ENCODE data around the gene CDH4.

Gene CDH4

DNA sequence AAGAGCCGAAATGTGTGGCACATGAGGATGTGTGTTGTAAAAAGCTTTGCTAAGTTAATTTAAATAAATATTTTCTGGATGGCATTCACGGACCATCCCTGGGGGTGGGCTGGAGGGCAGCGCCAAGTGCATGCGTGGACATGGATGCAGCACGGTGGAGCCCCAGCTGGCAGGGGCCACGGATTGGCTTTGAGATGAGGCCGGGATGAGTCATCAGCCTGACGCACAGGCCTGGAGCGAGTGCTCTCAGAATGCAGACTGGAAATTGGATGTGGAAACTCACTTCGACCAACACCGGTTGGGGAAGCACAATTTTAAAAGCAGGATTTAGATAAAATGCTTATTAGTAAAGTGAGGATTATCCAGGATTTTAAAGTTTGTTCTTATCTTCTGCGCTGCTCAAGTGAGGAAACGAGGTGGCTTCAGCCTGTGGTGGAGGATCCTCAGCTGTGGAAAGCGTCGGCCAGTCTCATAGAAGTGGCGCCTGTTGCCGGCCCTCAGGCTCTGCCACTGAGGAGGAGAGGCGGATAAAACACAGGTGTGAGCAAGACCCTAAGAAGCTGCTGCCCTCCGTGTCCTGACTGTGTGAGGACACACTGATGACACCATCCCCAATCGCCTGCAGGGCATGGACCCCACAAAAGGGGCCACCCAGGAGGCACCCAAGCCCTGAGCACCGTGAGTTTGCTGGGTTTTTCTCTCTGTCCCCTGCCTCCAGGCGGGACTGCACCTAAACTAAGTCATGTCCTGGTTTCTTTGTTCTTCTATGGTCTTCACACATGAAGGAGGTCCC, 279.7 kb downstream of the CDH4 start:
- in situ Hi-C loops (cut with MboI; ENCODE audit: low sequenced_read_pairs) = no loop called here
- Histone ChIP-seq H3K9me3 (no peaks in the 10 kb centered on the region), H3K36me3 (replicated peaks) (no peaks in the 10 kb centered on the region), H3K4me1 (no peaks in the 10 kb centered on the region), H3K4me3 (no peak overlapping the region), H3K27me3 (ENCODE audit: low read depth) (no peaks in the 10 kb centered on the region)
- no peak for DNase-seq (ENCODE audit: low spot score in 2 of 2)

DNA sequence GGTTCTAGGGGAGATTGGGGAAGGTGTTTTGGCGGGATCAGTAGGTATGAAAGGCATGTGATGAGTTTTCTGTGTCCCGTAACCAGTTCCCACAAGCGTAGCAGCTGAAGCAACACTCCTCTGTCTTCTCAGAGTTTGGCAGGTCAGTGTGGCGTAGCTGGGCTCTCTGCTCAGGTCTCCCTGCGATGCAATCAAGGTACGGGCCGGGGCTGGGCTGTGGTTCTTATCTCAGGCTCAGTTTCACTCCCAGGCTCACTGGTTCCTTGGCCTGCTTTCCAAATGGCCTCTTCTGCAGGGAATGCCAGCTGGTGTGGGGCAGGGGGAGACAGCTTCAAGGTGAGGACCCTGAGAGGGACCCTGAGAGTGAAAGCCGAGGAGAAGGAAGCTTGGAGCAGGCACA, 280.7 kb downstream of the CDH4 start:
- Histone ChIP-seq H3K9me3 (no peaks in the 10 kb centered on the region), H3K36me3 (replicated peaks) (no peaks in the 10 kb centered on the region), H3K4me1 (no peaks in the 10 kb centered on the region), H3K4me3 (no peak overlapping the region), H3K27me3 (ENCODE audit: low read depth) (no peaks in the 10 kb centered on the region)
- in situ Hi-C loops (cut with MboI; ENCODE audit: low sequenced_read_pairs) = no loop called here
- no peak for DNase-seq (ENCODE audit: low spot score in 2 of 2)

DNA sequence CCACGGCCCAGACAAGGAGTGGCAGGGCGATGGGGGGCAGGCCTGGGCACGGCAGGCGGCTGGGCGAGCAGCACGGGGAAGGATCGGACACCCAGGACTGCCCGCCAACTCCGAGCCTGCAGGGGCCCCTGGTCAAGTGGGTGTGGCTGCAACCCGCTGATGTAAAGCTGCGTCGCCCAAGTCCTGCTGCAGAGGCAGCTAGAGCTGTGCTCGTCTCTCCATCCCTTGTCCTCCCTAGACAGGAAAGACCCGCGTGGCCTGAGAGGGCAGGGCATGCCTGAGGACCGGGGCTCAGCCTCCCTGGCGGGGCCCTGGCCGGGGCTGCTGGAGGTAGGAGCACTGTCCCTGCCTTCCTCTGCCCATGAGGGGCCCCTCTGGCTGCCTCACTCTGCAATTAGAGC, 281.2 kb downstream of the CDH4 start:
- no peaks in the 10 kb centered on the region for H3K27me3 ChIP-seq (ENCODE audit: low read depth)
- H3K9me3 ChIP-seq = no peaks in the 10 kb centered on the region
- in situ Hi-C loops (cut with MboI; ENCODE audit: low sequenced_read_pairs) = no loop called here

DNA sequence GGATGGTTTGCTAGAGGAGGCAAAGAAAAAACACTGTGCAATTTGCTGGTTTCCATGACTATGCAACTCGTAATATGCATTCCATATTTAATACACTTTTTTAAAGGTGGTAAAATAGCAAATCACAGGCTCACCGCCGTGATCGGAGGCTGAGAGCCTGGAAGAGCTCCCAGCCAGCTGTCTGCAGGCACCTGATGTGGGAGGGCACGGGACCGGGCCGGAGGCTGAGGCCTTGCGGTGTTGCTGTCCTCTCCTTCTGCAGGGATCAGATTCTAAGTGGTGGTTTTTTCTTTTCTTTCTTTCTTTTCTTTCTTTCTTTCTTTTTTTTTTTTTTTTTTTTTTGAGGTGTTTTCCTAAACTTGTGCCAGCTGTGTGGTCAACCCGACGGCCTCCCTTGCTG, 282.3 kb downstream of the CDH4 start:
- no peaks in the 10 kb centered on the region for H3K27me3 ChIP-seq (ENCODE audit: low read depth)
- in situ Hi-C loops (cut with MboI; ENCODE audit: low sequenced_read_pairs) = no loop called here
- no peak for DNase-seq (ENCODE audit: low spot score in 2 of 2)

More for the DNA sequence above, 281.2 kb downstream of the CDH4 start:
- H3K4me1 ChIP-seq = no peaks in the 10 kb centered on the region
- no peak for DNase-seq (ENCODE audit: low spot score in 2 of 2)
- no peak overlapping the region for H3K4me3 ChIP-seq
- no peaks in the 10 kb centered on the region for H3K36me3 ChIP-seq (replicated peaks)

GRCh38 chr20:61535091-61535490, 283.0 kb downstream of the CDH4 start:
- no peak for DNase-seq (ENCODE audit: low spot score in 2 of 2)
- Histone ChIP-seq H3K27me3 (ENCODE audit: low read depth) (no peaks in the 10 kb centered on the region), H3K36me3 (replicated peaks) (no peaks in the 10 kb centered on the region), H3K4me3 (no peak overlapping the region), H3K4me1 (no peaks in the 10 kb centered on the region), H3K9me3 (no peaks in the 10 kb centered on the region)
- in situ Hi-C loops (cut with MboI; ENCODE audit: low sequenced_read_pairs) = no loop called here

More for the DNA sequence above, 282.3 kb downstream of the CDH4 start:
- H3K9me3 ChIP-seq = no peaks in the 10 kb centered on the region
- H3K4me1 ChIP-seq = no peaks in the 10 kb centered on the region
- no peaks in the 10 kb centered on the region for H3K36me3 ChIP-seq (replicated peaks)
- H3K4me3 ChIP-seq = no peak overlapping the region

DNA sequence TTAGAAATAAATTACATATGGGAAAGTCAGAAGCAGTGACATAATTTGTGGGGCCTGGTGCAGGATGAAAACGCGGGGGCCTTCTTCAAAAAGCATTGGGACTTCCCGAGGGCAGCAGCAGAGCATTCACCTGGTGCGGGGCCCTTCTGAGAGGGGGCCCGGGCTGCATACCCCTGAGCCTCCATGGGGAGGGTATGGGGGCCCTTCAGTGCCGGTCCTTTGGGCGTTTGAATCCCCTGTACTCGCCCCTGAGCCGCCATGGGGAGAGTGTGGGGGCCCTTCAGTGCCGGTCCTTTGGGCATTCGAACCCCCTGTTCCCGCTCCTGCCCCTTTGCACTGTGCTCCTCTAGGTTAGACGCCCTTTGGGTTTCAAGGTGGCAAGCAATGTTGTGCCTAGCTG, 283.5 kb downstream of the CDH4 start:
- H3K4me1 ChIP-seq = no peaks in the 10 kb centered on the region
- H3K4me3 ChIP-seq = no peak overlapping the region
- in situ Hi-C loops (cut with MboI; ENCODE audit: low sequenced_read_pairs) = no loop called here
- no peak for DNase-seq (ENCODE audit: low spot score in 2 of 2)
- no peaks in the 10 kb centered on the region for H3K27me3 ChIP-seq (ENCODE audit: low read depth)
- no peaks in the 10 kb centered on the region for H3K36me3 ChIP-seq (replicated peaks)
- no peaks in the 10 kb centered on the region for H3K9me3 ChIP-seq

GRCh38 chr20:61535956-61536355, 283.9 kb downstream of the CDH4 start:
- in situ Hi-C loops (cut with MboI; ENCODE audit: low sequenced_read_pairs) = no loop called here
- no peaks in the 10 kb centered on the region for H3K4me1 ChIP-seq
- no peaks in the 10 kb centered on the region for H3K9me3 ChIP-seq
- DNase-seq (ENCODE audit: low spot score in 2 of 2) = no peak
- H3K36me3 ChIP-seq (replicated peaks) = no peaks in the 10 kb centered on the region
- H3K4me3 ChIP-seq = no peak overlapping the region
- no peaks in the 10 kb centered on the region for H3K27me3 ChIP-seq (ENCODE audit: low read depth)

DNA sequence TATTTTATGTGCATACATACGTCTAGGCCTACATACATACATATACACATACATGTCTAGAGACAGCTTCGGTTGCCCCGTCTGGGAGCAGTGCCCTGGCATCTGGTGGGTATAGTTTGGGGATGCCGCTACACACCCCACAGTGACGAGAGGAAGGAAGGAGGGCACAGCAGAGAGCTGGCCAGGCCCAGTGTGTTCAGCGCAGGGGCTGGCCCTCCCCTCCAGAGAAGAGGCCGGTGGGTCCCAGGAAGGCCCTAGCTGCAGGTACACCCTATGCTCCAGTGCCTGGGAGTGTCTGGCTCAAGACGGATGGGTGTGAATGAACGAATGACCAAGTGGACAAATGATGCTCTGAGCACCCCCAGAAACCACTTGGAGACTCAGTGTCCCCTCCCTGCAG, 284.6 kb downstream of the CDH4 start:
- H3K27me3 ChIP-seq (ENCODE audit: low read depth) = no peaks in the 10 kb centered on the region
- no peaks in the 10 kb centered on the region for H3K9me3 ChIP-seq
- no peaks in the 10 kb centered on the region for H3K4me1 ChIP-seq
- H3K36me3 ChIP-seq (replicated peaks) = no peaks in the 10 kb centered on the region
- no peak overlapping the region for H3K4me3 ChIP-seq
- no peak for DNase-seq (ENCODE audit: low spot score in 2 of 2)
- in situ Hi-C loops (cut with MboI; ENCODE audit: low sequenced_read_pairs) = no loop called here

DNA sequence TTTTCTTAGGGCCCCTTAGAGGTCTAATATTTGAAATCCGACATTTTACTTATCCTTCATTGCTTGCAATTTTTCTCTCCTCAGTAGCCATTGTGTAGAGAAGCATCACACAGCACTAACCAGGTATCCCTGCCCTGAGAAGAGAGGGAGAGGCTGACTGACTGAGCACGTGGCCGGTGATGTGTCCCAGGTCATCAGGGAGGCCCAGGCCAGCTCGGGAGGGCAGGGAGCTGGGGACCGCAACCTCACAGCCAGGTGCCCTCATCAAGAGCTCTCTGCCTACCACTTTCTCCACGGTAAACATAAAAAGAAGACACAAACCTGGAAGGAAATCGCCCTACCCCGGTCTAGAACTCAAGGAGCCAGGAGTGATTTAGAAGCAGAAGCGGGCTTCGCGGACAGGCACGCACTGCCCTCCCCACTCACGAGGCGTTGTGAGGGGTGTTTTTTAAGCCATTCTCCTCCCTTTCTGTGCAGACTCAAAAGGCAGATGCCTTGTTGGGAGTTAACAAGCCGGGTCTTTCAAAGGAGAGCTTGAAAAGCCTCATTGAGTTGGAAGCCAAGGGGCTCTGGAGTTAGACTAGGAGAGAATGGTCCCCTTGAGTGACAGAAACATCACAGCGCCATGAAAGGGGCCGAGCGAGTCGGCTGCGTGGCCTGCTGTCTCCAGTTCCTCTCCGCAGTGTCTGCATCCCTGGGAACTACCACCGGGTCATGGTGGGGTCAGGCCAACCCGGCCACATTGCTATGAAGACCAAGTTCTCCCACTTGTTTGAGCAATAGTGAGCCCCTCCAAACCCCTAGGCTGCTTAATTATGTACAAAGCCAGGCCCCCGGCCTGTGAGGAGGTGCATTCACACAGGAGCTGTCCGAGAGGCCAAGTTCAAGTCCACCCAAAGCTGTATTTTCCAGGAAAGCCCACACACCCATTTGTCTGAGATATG, 285.4 kb downstream of the CDH4 start:
- Histone ChIP-seq H3K4me3 (no peak overlapping the region), H3K4me1 (no peaks in the 10 kb centered on the region), H3K36me3 (replicated peaks) (no peaks in the 10 kb centered on the region), H3K9me3 (no peaks in the 10 kb centered on the region), H3K27me3 (ENCODE audit: low read depth) (no peaks in the 10 kb centered on the region)
- no peak for DNase-seq (ENCODE audit: low spot score in 2 of 2)
- in situ Hi-C loops (cut with MboI; ENCODE audit: low sequenced_read_pairs) = no loop called here

GRCh38 chr20:61538183-61538942, 286.3 kb downstream of the CDH4 start:
- Histone ChIP-seq H3K27me3 (ENCODE audit: low read depth) (no peaks in the 10 kb centered on the region), H3K4me1 (no peaks in the 10 kb centered on the region), H3K36me3 (replicated peaks) (no peaks in the 10 kb centered on the region), H3K4me3 (no peak overlapping the region), H3K9me3 (no peaks in the 10 kb centered on the region)
- in situ Hi-C loops (cut with MboI; ENCODE audit: low sequenced_read_pairs) = no loop called here
- DNase-seq (ENCODE audit: low spot score in 2 of 2) = no peak

GRCh38 chr20:61538943-61539265, 286.8 kb downstream of the CDH4 start:
- no peaks in the 10 kb centered on the region for H3K9me3 ChIP-seq
- no peaks in the 10 kb centered on the region for H3K27me3 ChIP-seq (ENCODE audit: low read depth)
- H3K4me3 ChIP-seq = no peak overlapping the region
- in situ Hi-C loops (cut with MboI; ENCODE audit: low sequenced_read_pairs) = no loop called here
- H3K36me3 ChIP-seq (replicated peaks) = no peaks in the 10 kb centered on the region
- no peak for DNase-seq (ENCODE audit: low spot score in 2 of 2)
- no peaks in the 10 kb centered on the region for H3K4me1 ChIP-seq

DNA sequence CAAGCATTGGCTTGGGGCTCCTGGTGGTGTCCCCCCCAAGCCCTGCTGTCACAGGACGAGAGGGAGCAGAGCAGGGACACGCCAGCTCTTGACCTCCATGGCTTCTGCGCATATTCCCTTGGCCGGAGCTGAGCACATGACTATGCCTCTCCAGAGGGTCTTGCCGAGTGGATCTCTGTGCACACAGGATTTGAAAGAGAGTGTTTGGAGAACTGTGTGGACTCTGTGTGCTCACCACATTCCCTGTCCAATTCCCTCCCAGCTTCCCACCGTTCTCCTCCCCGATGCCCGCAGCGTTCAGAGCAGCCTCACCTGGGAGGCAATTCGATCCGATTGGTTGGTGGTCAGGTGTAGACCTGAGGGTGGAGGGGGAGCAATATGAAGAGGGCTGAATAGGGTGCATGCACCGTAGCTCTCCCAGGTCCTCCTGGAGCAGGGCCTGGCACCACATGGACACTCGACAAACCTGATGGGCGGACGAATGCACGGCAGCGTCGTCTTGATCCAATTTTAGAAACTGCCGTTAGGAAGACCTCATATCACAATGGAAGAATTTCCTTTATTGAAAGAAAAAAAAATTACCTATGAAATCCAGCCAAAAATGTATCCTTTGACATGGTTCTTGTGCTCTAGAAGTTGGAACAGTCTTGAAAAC, 287.8 kb downstream of the CDH4 start:
- Histone ChIP-seq H3K36me3 (replicated peaks) (no peaks in the 10 kb centered on the region), H3K4me1 (no peaks in the 10 kb centered on the region), H3K27me3 (ENCODE audit: low read depth) (no peaks in the 10 kb centered on the region), H3K9me3 (no peaks in the 10 kb centered on the region), H3K4me3 (no peak overlapping the region)
- in situ Hi-C loops (cut with MboI; ENCODE audit: low sequenced_read_pairs) = no loop called here
- DNase-seq (ENCODE audit: low spot score in 2 of 2) = no peak

DNA sequence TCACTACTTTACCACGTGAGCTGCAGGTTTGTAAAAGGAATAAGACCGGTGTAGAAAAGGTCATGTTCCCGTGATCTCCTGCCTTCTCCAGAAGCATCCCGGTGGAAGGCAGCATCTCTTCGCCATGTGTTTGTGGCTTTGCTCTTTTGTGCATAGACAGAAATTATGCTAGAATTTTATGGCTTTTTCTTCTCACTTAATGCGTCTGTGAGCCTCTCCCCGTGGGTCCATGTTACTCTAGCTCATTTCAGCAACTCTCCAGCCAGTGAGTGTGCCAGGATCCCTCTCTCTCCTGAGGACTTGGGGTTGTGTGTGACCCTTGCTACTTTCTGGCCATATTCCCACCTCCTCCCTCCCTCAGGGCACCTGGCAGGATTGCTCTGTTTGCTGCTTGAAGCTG, 289.5 kb downstream of the CDH4 start:
- Histone ChIP-seq H3K4me1 (no peaks in the 10 kb centered on the region), H3K9me3 (no peaks in the 10 kb centered on the region), H3K36me3 (replicated peaks) (no peaks in the 10 kb centered on the region), H3K27me3 (ENCODE audit: low read depth) (no peaks in the 10 kb centered on the region), H3K4me3 (no peak overlapping the region)
- DNase-seq (ENCODE audit: low spot score in 2 of 2) = no peak
- in situ Hi-C loops (cut with MboI; ENCODE audit: low sequenced_read_pairs) = no loop called here

Measured in HAP-1 (cell line).